Endothelial cell of umbilical vein (primary cell): ENCODE data around the gene YY1. TPM values are rescaled to one million over a fixed set of nuclear protein-coding genes. Genes with fewer than 3 reads are reported as not detected.

Experiments
- BruUV-seq: library from RNA; stranded (reverse); fragments of 400-500 nt; replicated peaks from 2 replicates; lab custom pipeline; 2021; lab: Mats Ljungman, UMichigan
- CTCF ChIA-PET: fragments of 300-600, 350-600 bp; sonication (Branson Sonifier 250); formaldehyde crosslinking; loops from one replicate; lab custom pipeline; 2021; ENCODE audit warnings: antibody characterized with exemption, inconsistent platforms; lab: Charles Lee
- POLR2A ChIA-PET: fragments of 300-600, 350-600 bp; sonication (Branson Sonifier 250); formaldehyde crosslinking; loops from one replicate; lab custom pipeline; 2021; ENCODE audit warnings: antibody characterized with exemption, inconsistent platforms; lab: Charles Lee
- DNase-seq: peaks from one replicate; pipeline ENCODE4 v3.0.0-alpha.2; 2011; ENCODE audit warnings: low read depth, low spot score
- FAIRE-seq: peaks from 2 replicates; lab custom pipeline; 2011; peaks lifted over from hg19 to GRCh38; lab: Jason Lieb, UNC
- H2AFZ ChIP-seq: 2 replicates; pipeline ENCODE4 v1.6.0; 2012; ENCODE audit warnings: low read depth, low read length, control low read depth, inconsistent platforms
- H3K27ac ChIP-seq: 2 replicates; pipeline ENCODE4 v1.5.1; 2011; ENCODE audit warnings: low read depth, mild to moderate bottlenecking, control low read depth, low read length, moderate library complexity; ENCODE audit not compliant: insufficient read depth
- H3K27me3 ChIP-seq, 2 experiments: 2 replicates each; pipeline versions ENCODE4 v1.6.0 to v1.6.1; 2011; ENCODE audit warnings: low read length in 2 of 2, mixed read lengths in 1 of 2; ENCODE audit not compliant: control insufficient read depth in 2 of 2, insufficient read depth in 2 of 2
- H3K36me3 ChIP-seq, 2 experiments: 2 replicates in 1 of 2; 3 replicates in 1 of 2; pipeline ENCODE4 v1.5.1; 2011; ENCODE audit warnings: low read length in 2 of 2, mild to moderate bottlenecking in 1 of 2, moderate library complexity in 1 of 2; ENCODE audit not compliant: control insufficient read depth in 2 of 2, insufficient read depth in 2 of 2; ENCODE audit errors: extremely low read depth in 1 of 2
- H3K4me1 ChIP-seq: 3 replicates; pipeline ENCODE4 v1.5.1; 2011; ENCODE audit warnings: mild to moderate bottlenecking, low read length; ENCODE audit not compliant: control insufficient read depth, insufficient read depth; ENCODE audit errors: extremely low read depth
- H3K4me2 ChIP-seq: 2 replicates; pipeline ENCODE4 v1.6.1; 2011; ENCODE audit warnings: low read length, control low read depth, mixed read lengths; ENCODE audit not compliant: insufficient read depth
- H3K4me3 ChIP-seq, 3 experiments: fragments of 200-600 bp in 1 of 3; sonication (generic), shearing (Covaris generic) in 1 of 3; replicated peaks in 1 of 3; 2 replicates each; pipeline ENCODE4 v1.5.1; 2011 to 2016; ENCODE audit warnings: control low read depth in 3 of 3, low read length in 3 of 3, mild to moderate bottlenecking in 2 of 3, inconsistent platforms in 1 of 3, low read depth in 1 of 3, moderate library complexity in 1 of 3; ENCODE audit not compliant: insufficient read depth in 1 of 3
- H3K79me2 ChIP-seq: 2 replicates; pipeline ENCODE4 v1.6.0; 2012; ENCODE audit warnings: low read length, inconsistent platforms; ENCODE audit not compliant: control insufficient read depth, insufficient read depth
- H3K9ac ChIP-seq: replicated peaks from 2 replicates; pipeline ENCODE3; 2011; ENCODE audit warnings: low read length, control low read depth; ENCODE audit not compliant: insufficient read depth; ENCODE audit errors: extremely low read depth
- H3K9me1 ChIP-seq: replicated peaks from 3 replicates; pipeline ENCODE4 v1.6.0; 2011; ENCODE audit warnings: mild to moderate bottlenecking, low read length; ENCODE audit not compliant: control insufficient read depth, insufficient read depth; ENCODE audit errors: extremely low read depth
- H3K9me3 ChIP-seq: replicated peaks from 2 replicates; pipeline ENCODE4 v1.5.1; 2012; ENCODE audit warnings: low read length, inconsistent platforms; ENCODE audit not compliant: control insufficient read depth, insufficient read depth
- H4K20me1 ChIP-seq: replicated peaks from 2 replicates; pipeline ENCODE3; 2011; ENCODE audit warnings: mild to moderate bottlenecking, low read length; ENCODE audit not compliant: control insufficient read depth, insufficient read depth; ENCODE audit errors: extremely low read depth
- CTCF ChIP-seq, 2 donors: IDR thresholded peaks; 1 replicate in 1 of 2; 2 replicates in 1 of 2; pipeline ENCODE4 v1.5.1; 2011; ENCODE audit warnings: low read length in 2 of 2, mild to moderate bottlenecking in 2 of 2, moderate library complexity in 2 of 2, control low read depth in 1 of 2, inconsistent platforms in 1 of 2, low read depth in 1 of 2; ENCODE audit not compliant: insufficient read depth in 1 of 2; ENCODE audit errors: extremely low read depth in 1 of 2
- EZH2 ChIP-seq: IDR thresholded peaks from 2 replicates; pipeline ENCODE4 v1.6.1; 2012; ENCODE audit warnings: borderline replicate concordance, low read depth, mild to moderate bottlenecking, moderate library complexity, low read length, inconsistent platforms; ENCODE audit not compliant: severe bottlenecking
- FOS ChIP-seq: IDR thresholded peaks from 2 replicates; pipeline ENCODE4 v1.6.1; 2011; ENCODE audit warnings: mild to moderate bottlenecking, low read length, moderate library complexity, borderline replicate concordance; ENCODE audit not compliant: insufficient read depth
- GATA2 ChIP-seq: IDR thresholded peaks from 2 replicates; pipeline ENCODE4 v1.7.0; 2011; ENCODE audit warnings: low read depth, mild to moderate bottlenecking, moderate library complexity, mixed read lengths, low read length; ENCODE audit not compliant: insufficient read length, insufficient read depth
- JUN ChIP-seq: IDR thresholded peaks from 2 replicates; pipeline ENCODE4 v1.6.1; 2011; ENCODE audit warnings: borderline replicate concordance, low read depth; ENCODE audit not compliant: insufficient read length, insufficient read depth
- MAX ChIP-seq: IDR thresholded peaks from 2 replicates; pipeline ENCODE4 v1.6.1; 2011; ENCODE audit not compliant: insufficient read depth, insufficient read length
- MYC ChIP-seq: IDR thresholded peaks from one replicate; pipeline ENCODE4 v1.6.1; 2011; ENCODE audit warnings: mild to moderate bottlenecking, low read depth, low read length
- POLR2A ChIP-seq: IDR thresholded peaks from 2 replicates; pipeline ENCODE4 v1.6.1; 2012; ENCODE audit warnings: low read depth, mild to moderate bottlenecking, control low read depth, low read length
- POLR2AphosphoS5 ChIP-seq: IDR thresholded peaks from 2 replicates; pipeline ENCODE4 v1.6.1; 2012; ENCODE audit warnings: low read depth, mild to moderate bottlenecking, control low read depth, low read length, moderate library complexity; ENCODE audit not compliant: insufficient read depth
- dilution Hi-C: fragments of 300-500 bp; cut with MboI; formaldehyde crosslinking; loops from one replicate; pipeline ENCODE4 v1.15.0; 2019; ENCODE audit warnings: low sequenced_read_pairs; ENCODE audit not compliant: extremely low pct_ligation_motif_present
- intact Hi-C: fragments of 100-400 bp; cut with micrococcal nuclease; formaldehyde crosslinking; loops from one replicate; pipeline ENCODE4 v1.10.0; 2022
- polyA plus RNA-seq, 4 experiments: library from polyadenylated mRNA; depleted of rRNA in 3 of 4; stranded (reverse) in 3 of 4; unstranded in 1 of 4; fragments of >200 nt; gene quantifications; 2 replicates each; pipeline versions ENCODE4 v1.2.1 to v1.2.3, GENCODE V29; 2011 to 2012; ENCODE audit warnings: missing spikeins in 1 of 4
- total RNA-seq: library from RNA; stranded (reverse); gene quantifications from 2 replicates; pipeline ENCODE4 v1.2.3, GENCODE V29; 2021

The YY1 gene
- total and polyA plus RNA-seq, 2 donors (not counting 3 experiments of a cell fraction or from before 2014, with no cell fraction given), result 23.5 to 78.6 TPM

- DNase-seq (no peak), FAIRE-seq (no peak)
- Histone ChIP-seq H3K79me2 (no peaks in the 10 kb centered on the region), H3K9me1 (no peaks in the 10 kb centered on the region), H3K27me3 (no peaks in the 10 kb centered on the region), H3K27ac (no peak overlapping the region), H2AFZ (no peak overlapping the region), H4K20me1 (no peaks in the 10 kb centered on the region), H3K4me3 (no peak overlapping the region), H3K4me2 (no peak overlapping the region), H3K36me3 (peaks cover 11 to 18% of the 10 kb centered on the region in 2 experiments), H3K9me3 (no peaks in the 10 kb centered on the region), H3K4me1 (no peaks in the 10 kb centered on the region), H3K9ac (no peak overlapping the region)
- intact Hi-C loops, result no loop called here
- no TSS peak for BruUV-seq
- dilution Hi-C loops, result no loop called here
- POLR2A ChIA-PET, result no interaction called here
- TF ChIP-seq EZH2, result no peak
- TF ChIP-seq MYC, result no peak
- TF ChIP-seq FOS, result no peak
- no peak for TF ChIP-seq GATA2
- no peak for TF ChIP-seq CTCF (IDR thresholded peaks at IDR 0.05; ENCODE audit: extremely low read depth in 1 of 2, insufficient read depth in 1 of 2, low read depth in 1 of 2, low read length in 2 of 2)
- TF ChIP-seq MAX, result no peak
- TF ChIP-seq POLR2AphosphoS5, result no peak
- no peak for TF ChIP-seq JUN
- no peak for TF ChIP-seq POLR2A
- CTCF ChIA-PET, result interaction anchor here (1.3 to 1.5 kb wide), 2 partner anchors 8 to 11 kb away, joined by 6 to 7 read pairs; no protein-coding TSS in a partner anchor
Measured at GRCh38 chr14:100330007-100330344, 91.0 kb downstream of the YY1 start.
